Measurements from ENCODE around the gene NRXN2. TPM values are rescaled to one million over a fixed set of nuclear protein-coding genes. Genes with fewer than 3 reads are reported as not detected.

NRXN2 gene
- total and polyA plus RNA-seq, 2 of the 13 experiments (the other 11 are each of a cell fraction or from before 2014, with no cell fraction given): not detected

- TF ChIP-seq, protein P1, sequence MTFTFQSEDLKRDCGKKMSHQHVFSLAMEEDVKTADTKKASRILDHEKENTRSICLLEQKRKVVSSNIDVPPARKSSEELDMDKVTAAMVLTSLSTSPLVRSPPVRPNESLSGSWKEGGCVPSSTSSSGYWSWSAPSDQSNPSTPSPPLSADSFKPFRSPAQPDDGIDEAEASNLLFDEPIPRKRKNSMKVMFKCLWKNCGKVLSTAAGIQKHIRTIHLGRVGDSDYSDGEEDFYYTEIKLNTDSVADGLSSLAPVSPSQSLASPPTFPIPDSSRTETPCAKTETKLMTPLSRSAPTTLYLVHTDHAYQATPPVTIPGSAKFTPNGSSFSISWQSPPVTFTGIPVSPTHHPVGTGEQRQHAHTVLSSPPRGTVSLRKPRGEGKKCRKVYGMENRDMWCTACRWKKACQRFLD (CRISPR knock-in tag; IDR thresholded peaks at IDR 0.05; ENCODE audit: borderline replicate concordance): no peak
- TF ChIP-seq, protein P2, sequence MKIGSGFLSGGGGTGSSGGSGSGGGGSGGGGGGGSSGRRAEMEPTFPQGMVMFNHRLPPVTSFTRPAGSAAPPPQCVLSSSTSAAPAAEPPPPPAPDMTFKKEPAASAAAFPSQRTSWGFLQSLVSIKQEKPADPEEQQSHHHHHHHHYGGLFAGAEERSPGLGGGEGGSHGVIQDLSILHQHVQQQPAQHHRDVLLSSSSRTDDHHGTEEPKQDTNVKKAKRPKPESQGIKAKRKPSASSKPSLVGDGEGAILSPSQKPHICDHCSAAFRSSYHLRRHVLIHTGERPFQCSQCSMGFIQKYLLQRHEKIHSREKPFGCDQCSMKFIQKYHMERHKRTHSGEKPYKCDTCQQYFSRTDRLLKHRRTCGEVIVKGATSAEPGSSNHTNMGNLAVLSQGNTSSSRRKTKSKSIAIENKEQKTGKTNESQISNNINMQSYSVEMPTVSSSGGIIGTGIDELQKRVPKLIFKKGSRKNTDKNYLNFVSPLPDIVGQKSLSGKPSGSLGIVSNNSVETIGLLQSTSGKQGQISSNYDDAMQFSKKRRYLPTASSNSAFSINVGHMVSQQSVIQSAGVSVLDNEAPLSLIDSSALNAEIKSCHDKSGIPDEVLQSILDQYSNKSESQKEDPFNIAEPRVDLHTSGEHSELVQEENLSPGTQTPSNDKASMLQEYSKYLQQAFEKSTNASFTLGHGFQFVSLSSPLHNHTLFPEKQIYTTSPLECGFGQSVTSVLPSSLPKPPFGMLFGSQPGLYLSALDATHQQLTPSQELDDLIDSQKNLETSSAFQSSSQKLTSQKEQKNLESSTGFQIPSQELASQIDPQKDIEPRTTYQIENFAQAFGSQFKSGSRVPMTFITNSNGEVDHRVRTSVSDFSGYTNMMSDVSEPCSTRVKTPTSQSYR (CRISPR knock-in tag; IDR thresholded peaks at IDR 0.05; ENCODE audit: borderline replicate concordance): peak; percentile 92
- TF ChIP-seq ZNF44 (CRISPR knock-in tag; IDR thresholded peaks at IDR 0.05): no peak
- TF ChIP-seq ZNF430 (CRISPR knock-in tag; IDR thresholded peaks at IDR 0.05): no peak
- no peak for TF ChIP-seq ZNF225 (CRISPR knock-in tag; IDR thresholded peaks at IDR 0.05)
- TF ChIP-seq TARDBP (CRISPR knock-in tag; IDR thresholded peaks at IDR 0.05): no peak
- 0 out of 2 replicates have a peak, but pooled peaks have one; percentile 21 for TF ChIP-seq SOX5 (CRISPR knock-in tag; IDR thresholded peaks at IDR 0.05; ENCODE audit: borderline replicate concordance)
- TF ChIP-seq, protein P3, sequence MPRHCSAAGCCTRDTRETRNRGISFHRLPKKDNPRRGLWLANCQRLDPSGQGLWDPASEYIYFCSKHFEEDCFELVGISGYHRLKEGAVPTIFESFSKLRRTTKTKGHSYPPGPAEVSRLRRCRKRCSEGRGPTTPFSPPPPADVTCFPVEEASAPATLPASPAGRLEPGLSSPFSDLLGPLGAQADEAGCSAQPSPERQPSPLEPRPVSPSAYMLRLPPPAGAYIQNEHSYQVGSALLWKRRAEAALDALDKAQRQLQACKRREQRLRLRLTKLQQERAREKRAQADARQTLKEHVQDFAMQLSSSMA (CRISPR knock-in tag; IDR thresholded peaks at IDR 0.05): no peak
- no peak for TF ChIP-seq ZNF530 (CRISPR knock-in tag; IDR thresholded peaks at IDR 0.05; ENCODE audit: low read depth)
- peak; percentile 40; the same call in 1 of the 2 replicates for TF ChIP-seq ZBTB33 (CRISPR knock-in tag; IDR thresholded peaks at IDR 0.05)
- TF ChIP-seq REPIN1 (CRISPR knock-in tag; IDR thresholded peaks at IDR 0.05; ENCODE audit: borderline replicate concordance, low read depth): no peak
- TF ChIP-seq POLR2AphosphoS2 (IDR thresholded peaks at IDR 0.05; ENCODE audit: low read depth, low read length): peak; percentile 34
- TF ChIP-seq, protein P4, sequence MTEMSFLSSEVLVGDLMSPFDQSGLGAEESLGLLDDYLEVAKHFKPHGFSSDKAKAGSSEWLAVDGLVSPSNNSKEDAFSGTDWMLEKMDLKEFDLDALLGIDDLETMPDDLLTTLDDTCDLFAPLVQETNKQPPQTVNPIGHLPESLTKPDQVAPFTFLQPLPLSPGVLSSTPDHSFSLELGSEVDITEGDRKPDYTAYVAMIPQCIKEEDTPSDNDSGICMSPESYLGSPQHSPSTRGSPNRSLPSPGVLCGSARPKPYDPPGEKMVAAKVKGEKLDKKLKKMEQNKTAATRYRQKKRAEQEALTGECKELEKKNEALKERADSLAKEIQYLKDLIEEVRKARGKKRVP (CRISPR knock-in tag; IDR thresholded peaks at IDR 0.05): no peak
- no peak for TF ChIP-seq RAD21 (CRISPR knock-in tag; IDR thresholded peaks at IDR 0.05)
- TF ChIP-seq ZNF616 (CRISPR knock-in tag; IDR thresholded peaks at IDR 0.05; ENCODE audit: low read depth): no peak
- TF ChIP-seq, protein P5, sequence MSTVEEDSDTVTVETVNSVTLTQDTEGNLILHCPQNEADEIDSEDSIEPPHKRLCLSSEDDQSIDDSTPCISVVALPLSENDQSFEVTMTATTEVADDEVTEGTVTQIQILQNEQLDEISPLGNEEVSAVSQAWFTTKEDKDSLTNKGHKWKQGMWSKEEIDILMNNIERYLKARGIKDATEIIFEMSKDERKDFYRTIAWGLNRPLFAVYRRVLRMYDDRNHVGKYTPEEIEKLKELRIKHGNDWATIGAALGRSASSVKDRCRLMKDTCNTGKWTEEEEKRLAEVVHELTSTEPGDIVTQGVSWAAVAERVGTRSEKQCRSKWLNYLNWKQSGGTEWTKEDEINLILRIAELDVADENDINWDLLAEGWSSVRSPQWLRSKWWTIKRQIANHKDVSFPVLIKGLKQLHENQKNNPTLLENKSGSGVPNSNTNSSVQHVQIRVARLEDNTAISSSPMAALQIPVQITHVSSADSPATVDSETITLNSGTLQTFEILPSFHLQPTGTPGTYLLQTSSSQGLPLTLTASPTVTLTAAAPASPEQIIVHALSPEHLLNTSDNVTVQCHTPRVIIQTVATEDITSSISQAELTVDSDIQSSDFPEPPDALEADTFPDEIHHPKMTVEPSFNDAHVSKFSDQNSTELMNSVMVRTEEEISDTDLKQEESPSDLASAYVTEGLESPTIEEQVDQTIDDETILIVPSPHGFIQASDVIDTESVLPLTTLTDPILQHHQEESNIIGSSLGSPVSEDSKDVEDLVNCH (CRISPR knock-in tag; IDR thresholded peaks at IDR 0.05): no peak
- no peak for TF ChIP-seq PCBP1 (IDR thresholded peaks at IDR 0.05; ENCODE audit: borderline replicate concordance, low read depth, low read length)
- no peak; the same call in 1 of the 2 replicates for TF ChIP-seq KDM5B (CRISPR knock-in tag; IDR thresholded peaks at IDR 0.05; ENCODE audit: borderline replicate concordance)
- TF ChIP-seq HNRNPK (IDR thresholded peaks at IDR 0.05; ENCODE audit: low read depth, low read length, poor library complexity, severe bottlenecking): no peak
Observed at GRCh38 chr11:64759131-64759721, 36.2 kb upstream of the NRXN2 start (continued).
